ENCODE results near the gene DNAJC6. TPM values are rescaled to one million over a fixed set of nuclear protein-coding genes. Genes with fewer than 3 reads are reported as not detected.

The DNAJC6 gene
- total RNA-seq, 2 donors from 2014 or later, result 3.7 TPM

DNA sequence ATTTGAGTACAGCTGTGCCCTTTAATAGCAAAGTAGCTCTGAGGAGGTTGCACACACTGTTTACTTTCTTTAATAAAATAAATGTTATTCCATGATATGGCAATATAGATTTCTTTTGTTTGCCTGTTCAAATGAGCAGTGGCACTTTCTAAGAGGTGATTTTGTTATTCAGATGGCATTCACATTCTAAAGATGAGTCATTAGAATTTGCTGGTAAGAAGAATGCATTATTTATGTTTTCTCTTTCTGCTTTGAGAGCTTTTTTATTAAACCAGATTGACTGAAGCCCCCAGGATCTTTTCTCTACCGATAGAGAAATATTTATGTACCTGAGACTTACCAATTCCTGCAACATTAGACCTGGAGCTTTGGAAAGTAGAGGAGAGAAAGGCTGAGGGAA is 100.0 kb downstream of the DNAJC6 start:
- Histone ChIP-seq H3K27ac (no peak overlapping the region), H3K27me3 (replicated peaks; ENCODE audit: insufficient read depth) (no peaks in the 10 kb centered on the region), H3K9me3 (no peaks in the 10 kb centered on the region), H3K36me3 (no peaks in the 10 kb centered on the region), H3K4me1 (ENCODE audit: control insufficient read depth in 1 of 2, low read depth in 2 of 2) (no peaks in the 10 kb centered on the region), H3K4me3 (no peak overlapping the region)
- DNase-seq (ENCODE audit: low spot score), result no peak
- TF ChIP-seq, protein P1, sequence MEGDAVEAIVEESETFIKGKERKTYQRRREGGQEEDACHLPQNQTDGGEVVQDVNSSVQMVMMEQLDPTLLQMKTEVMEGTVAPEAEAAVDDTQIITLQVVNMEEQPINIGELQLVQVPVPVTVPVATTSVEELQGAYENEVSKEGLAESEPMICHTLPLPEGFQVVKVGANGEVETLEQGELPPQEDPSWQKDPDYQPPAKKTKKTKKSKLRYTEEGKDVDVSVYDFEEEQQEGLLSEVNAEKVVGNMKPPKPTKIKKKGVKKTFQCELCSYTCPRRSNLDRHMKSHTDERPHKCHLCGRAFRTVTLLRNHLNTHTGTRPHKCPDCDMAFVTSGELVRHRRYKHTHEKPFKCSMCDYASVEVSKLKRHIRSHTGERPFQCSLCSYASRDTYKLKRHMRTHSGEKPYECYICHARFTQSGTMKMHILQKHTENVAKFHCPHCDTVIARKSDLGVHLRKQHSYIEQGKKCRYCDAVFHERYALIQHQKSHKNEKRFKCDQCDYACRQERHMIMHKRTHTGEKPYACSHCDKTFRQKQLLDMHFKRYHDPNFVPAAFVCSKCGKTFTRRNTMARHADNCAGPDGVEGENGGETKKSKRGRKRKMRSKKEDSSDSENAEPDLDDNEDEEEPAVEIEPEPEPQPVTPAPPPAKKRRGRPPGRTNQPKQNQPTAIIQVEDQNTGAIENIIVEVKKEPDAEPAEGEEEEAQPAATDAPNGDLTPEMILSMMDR (IDR thresholded peaks at IDR 0.05), result no peak
- no peak for ATAC-seq (ENCODE audit: insufficient number of reproducible peaks, low FRiP score, low read depth)

DNA sequence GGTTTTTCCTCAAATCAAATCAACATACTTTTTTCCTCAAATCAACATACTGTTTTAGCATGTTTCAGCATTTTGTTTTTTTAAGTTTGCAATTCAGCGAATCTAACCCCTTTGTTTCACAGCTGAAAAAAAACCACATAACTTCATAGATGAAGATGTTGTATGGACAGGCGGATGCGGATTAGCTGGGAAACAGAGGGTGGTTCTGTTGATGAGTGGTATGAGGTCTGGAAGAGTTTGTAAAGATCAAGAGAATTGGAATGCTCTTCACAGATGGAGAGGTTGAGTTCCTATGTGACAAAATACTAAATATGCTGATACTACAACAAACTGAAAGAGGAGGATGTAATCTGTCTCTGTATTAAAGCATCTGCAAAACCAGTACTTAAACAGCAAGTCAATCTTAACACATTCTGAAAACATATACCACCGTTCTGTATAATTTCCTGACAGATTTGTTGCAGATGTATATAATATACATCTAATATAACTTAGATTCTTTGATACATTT is 100.5 kb downstream of the DNAJC6 start:
- DNase-seq (ENCODE audit: low spot score) (no peak), ATAC-seq (ENCODE audit: insufficient number of reproducible peaks, low FRiP score, low read depth) (no peak)
- Histone ChIP-seq H3K4me1 (ENCODE audit: control insufficient read depth in 1 of 2, low read depth in 2 of 2) (no peaks in the 10 kb centered on the region), H3K4me3 (no peak overlapping the region), H3K9me3 (no peaks in the 10 kb centered on the region), H3K36me3 (no peaks in the 10 kb centered on the region), H3K27ac (no peak overlapping the region), H3K27me3 (replicated peaks; ENCODE audit: insufficient read depth) (no peaks in the 10 kb centered on the region)
- TF ChIP-seq, protein P1 (IDR thresholded peaks at IDR 0.05), result no peak

DNA sequence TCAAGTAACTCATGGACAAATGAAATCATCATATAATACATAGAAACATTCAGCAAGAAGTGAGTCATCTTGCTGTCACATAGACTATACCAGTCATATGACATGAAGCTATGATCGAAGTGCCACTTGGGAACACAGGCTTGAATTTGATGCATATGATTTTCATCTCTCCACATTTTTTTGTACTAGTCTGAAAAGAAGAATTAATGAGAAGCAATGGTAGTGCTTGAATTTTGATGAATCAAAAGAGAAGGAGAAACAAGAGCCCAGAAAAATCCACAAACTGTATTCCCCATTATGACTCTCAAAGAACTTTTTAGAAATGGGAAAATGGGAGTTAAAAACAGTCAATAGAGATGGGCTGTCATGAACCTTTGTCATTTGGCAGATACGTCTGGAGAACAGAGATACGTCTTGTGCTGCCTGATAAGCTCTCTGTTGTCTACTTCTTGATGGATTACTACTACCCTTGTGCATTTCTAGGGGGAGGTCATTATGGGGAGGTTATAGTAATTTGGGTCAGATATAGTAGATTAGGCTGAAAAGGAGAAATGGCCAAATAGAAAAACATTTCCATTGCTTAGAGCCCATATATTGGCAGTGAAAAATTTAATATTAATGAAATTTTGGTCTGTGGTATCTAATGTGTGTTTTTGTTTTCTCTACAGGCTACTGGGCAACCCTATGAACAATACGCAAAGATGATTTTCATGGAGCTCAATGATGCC is 103.1 kb downstream of the DNAJC6 start:
- no peak for ATAC-seq (ENCODE audit: insufficient number of reproducible peaks, low FRiP score, low read depth)
- no peaks in the 10 kb centered on the region for H3K4me1 ChIP-seq (ENCODE audit: control insufficient read depth in 1 of 2, low read depth in 2 of 2)
- TF ChIP-seq, protein P1 (IDR thresholded peaks at IDR 0.05), result no peak
- H3K36me3 ChIP-seq, result no peaks in the 10 kb centered on the region
- H3K9me3 ChIP-seq, result no peaks in the 10 kb centered on the region
- no peak overlapping the region for H3K4me3 ChIP-seq
- H3K27ac ChIP-seq, result no peak overlapping the region
- no peaks in the 10 kb centered on the region for H3K27me3 ChIP-seq (replicated peaks; ENCODE audit: insufficient read depth)
- DNase-seq (ENCODE audit: low spot score), result no peak

DNA sequence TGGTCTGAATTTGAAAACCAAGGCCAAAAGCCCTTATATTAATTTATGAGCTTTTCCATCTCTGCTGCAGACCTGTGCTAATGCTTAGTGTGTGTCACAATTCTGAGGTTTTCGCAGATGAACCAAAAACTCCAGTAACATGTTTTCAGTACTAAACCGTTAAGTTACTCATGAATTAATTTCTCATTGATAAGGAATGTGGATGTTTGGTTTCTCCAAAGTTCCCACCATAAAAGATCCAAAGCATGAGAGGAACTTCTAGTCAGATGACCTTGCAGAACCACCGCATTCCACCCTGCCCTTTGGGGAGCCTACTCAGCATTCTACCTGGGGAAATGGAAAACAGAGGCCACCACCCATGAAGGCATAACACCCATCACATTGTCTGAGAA is 103.6 kb downstream of the DNAJC6 start:
- Histone ChIP-seq H3K4me3 (no peak overlapping the region), H3K27ac (no peak overlapping the region), H3K4me1 (ENCODE audit: control insufficient read depth in 1 of 2, low read depth in 2 of 2) (no peaks in the 10 kb centered on the region), H3K36me3 (no peaks in the 10 kb centered on the region), H3K27me3 (replicated peaks; ENCODE audit: insufficient read depth) (no peaks in the 10 kb centered on the region), H3K9me3 (no peaks in the 10 kb centered on the region)
- TF ChIP-seq, protein P1 (IDR thresholded peaks at IDR 0.05), result no peak
- ATAC-seq (ENCODE audit: insufficient number of reproducible peaks, low FRiP score, low read depth), result no peak
- DNase-seq (ENCODE audit: low spot score), result no peak

DNA sequence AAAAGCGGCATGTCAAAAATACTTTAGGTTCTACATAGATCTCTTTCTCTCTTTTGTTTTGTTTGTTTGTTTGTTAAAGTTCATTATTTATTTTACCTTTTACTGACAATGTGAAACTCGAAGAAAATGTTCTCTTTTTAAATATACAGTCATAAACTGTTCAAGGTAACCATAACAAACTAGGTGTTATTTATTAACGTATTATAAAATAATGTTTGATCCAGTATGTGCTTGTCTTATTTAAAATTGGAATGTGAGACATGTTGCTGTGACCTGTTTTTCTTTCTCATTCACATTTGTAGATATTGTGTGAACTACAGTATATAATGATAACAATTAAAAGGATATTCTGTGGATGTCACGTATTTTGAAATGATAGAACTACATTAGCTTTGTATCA is 105.2 kb downstream of the DNAJC6 start:
- TF ChIP-seq, protein P1 (IDR thresholded peaks at IDR 0.05), result no peak
- H3K27me3 ChIP-seq (replicated peaks; ENCODE audit: insufficient read depth), result no peaks in the 10 kb centered on the region
- H3K4me3 ChIP-seq, result no peak overlapping the region
- peaks cover 0 to 4% of the 10 kb centered on the region in 2 donors for H3K4me1 ChIP-seq (ENCODE audit: control insufficient read depth in 1 of 2, low read depth in 2 of 2)
- no peak overlapping the region for H3K27ac ChIP-seq
- no peak for ATAC-seq (ENCODE audit: insufficient number of reproducible peaks, low FRiP score, low read depth)
- DNase-seq (ENCODE audit: low spot score), result no peak
- no peaks in the 10 kb centered on the region for H3K36me3 ChIP-seq
- no peaks in the 10 kb centered on the region for H3K9me3 ChIP-seq

All from thoracic aorta (tissue), 2 donors.